GM18505 (cell line): ENCODE results near the gene MSLN.

Experiments used
- ATAC-seq: cut with Tn5 transposase; IDR thresholded peaks from one replicate; pipeline ENCODE4 v1.9.1; 2021; ENCODE audit not compliant: unreplicated experiment
- POLR2A ChIP-seq: IDR thresholded peaks from 4 replicates; pipeline ENCODE4 v1.6.1; 2011; ENCODE audit warnings: borderline replicate concordance; ENCODE audit not compliant: insufficient read depth, insufficient read length; ENCODE audit errors: extremely low read depth

The MSLN gene

DNA sequence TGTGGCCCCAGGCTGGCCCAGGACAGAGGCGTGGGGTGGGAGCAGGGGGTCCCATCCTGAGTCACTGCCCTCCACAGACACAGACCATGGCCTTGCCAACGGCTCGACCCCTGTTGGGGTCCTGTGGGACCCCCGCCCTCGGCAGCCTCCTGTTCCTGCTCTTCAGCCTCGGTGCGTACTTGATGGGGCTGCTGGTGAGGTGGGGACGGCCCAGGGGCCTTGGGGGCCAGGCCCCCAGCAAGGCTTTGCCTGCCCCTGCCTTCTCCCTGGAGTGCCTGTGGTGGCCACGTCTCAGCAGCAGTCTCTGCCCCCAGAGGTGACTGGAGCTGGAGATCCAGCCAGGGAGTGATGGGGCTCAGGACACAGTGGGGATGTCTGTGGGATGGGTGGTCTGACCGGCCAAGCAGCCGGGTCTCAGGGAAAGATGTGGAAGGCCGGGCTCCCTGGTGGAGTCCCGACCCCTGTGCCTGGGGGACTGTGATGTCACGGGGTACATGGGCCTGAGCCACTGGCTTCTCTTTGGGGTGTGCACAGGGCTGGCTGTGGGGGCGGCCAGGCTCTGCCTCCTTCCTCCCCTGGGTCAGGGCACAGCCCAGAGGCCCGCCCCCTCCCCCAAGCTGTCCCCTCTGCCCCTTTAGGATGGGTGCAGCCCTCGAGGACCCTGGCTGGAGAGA, 2.2 kb downstream of the MSLN start:
- no peak for ATAC-seq
- no peak for TF ChIP-seq POLR2A

DNA sequence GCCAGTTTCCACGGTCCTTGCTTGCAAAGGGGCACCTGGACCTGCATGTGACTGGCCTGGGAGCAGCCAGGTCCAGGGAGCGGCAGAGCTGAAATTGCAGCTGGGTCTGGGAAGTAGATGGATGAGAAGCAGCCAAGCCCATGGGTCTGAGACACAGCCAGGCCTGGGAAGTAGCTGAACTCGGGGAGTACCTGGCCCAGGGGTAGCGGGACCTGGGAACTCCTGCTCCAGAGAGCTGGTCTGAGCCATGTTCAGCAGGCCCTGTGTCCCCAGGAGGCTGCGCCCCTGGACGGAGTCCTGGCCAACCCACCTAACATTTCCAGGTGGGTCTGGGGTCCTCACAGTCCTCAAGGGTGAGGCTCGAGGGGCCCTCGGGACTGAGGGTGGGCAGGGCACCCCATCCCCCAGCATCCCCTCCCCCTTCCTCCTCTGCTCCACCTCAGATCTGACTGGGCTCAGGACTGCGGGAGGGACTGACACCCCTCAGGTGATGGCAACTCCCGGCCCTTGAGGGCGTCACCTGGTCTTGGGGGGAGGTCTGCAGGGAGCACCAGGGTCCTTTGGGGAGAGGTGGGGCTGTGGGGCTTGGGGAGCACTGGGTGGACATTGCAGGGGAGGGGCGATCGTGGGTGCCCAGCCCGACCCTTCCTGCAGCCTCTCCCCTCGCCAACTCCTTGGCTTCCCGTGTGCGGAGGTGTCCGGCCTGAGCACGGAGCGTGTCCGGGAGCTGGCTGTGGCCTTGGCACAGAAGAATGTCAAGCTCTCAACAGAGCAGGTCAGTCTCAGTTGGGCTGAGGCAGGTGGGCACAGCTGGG, 3.0 kb downstream of the MSLN start:
- ATAC-seq = no peak
- no peak for TF ChIP-seq POLR2A

DNA sequence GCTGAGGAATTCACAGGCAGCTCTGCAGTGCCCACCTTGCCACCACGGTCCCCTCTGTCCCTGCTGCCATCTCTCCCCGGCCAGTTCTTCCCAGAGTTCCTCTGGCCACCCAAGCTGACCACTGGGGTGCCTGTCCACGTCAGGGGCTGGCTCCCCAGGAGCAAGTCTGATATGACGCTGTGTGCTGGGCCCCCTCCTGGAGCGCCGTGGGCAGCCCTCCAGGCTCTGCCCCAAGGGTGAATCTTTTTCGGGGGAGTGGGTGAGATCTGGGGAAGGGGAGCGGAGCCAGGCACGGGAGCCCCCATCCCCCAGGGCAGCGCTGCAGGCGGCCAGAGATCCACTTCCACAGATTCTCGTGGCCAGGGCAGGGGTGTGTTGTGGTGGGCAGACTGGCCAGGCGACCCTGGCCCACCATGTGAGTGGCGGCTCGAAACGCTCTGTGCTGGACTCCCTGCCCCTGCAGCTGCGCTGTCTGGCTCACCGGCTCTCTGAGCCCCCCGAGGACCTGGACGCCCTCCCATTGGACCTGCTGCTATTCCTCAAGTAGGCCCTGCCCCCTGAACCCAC, 3.7 kb downstream of the MSLN start:
- no peak for ATAC-seq

DNA sequence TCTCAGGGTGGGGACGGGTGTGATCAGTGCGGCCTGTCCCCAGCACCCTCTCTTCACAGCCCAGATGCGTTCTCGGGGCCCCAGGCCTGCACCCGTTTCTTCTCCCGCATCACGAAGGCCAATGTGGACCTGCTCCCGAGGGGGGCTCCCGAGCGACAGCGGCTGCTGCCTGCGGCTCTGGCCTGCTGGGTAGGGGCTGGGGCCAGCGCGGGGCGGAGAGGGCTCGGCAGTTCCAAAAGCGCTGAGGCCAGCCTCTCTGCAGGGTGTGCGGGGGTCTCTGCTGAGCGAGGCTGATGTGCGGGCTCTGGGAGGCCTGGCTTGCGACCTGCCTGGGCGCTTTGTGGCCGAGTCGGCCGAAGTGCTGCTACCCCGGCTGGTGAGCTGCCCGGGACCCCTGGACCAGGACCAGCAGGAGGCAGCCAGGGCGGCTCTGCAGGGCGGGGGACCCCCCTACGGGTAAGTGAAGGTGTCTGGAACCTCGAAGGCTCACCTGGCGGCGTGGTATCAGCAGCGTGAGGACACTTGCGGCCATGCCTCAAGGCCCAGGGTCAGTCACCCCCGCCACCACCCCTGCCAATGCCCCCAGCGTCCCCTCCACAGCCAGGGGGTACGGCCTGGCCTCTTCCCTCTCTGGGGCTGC, 4.4 kb downstream of the MSLN start:
- no peak for ATAC-seq

More for the DNA sequence above, 3.7 kb downstream of the MSLN start:
- no peak for TF ChIP-seq POLR2A

DNA sequence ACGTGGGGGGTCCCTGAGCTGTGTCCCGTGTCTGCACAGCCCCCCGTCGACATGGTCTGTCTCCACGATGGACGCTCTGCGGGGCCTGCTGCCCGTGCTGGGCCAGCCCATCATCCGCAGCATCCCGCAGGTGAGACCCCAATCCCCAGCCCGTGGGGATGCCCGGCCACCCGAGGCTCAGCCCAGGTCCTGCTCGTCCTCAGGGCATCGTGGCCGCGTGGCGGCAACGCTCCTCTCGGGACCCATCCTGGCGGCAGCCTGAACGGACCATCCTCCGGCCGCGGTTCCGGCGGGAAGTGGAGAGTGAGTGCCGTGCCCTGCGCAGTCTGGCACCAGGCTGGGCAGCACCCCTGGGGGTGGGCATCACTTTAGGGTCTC, 4.9 kb downstream of the MSLN start:
- no peak for ATAC-seq
- no peak for TF ChIP-seq POLR2A

More for the DNA sequence above, 4.4 kb downstream of the MSLN start:
- TF ChIP-seq POLR2A = no peak

DNA sequence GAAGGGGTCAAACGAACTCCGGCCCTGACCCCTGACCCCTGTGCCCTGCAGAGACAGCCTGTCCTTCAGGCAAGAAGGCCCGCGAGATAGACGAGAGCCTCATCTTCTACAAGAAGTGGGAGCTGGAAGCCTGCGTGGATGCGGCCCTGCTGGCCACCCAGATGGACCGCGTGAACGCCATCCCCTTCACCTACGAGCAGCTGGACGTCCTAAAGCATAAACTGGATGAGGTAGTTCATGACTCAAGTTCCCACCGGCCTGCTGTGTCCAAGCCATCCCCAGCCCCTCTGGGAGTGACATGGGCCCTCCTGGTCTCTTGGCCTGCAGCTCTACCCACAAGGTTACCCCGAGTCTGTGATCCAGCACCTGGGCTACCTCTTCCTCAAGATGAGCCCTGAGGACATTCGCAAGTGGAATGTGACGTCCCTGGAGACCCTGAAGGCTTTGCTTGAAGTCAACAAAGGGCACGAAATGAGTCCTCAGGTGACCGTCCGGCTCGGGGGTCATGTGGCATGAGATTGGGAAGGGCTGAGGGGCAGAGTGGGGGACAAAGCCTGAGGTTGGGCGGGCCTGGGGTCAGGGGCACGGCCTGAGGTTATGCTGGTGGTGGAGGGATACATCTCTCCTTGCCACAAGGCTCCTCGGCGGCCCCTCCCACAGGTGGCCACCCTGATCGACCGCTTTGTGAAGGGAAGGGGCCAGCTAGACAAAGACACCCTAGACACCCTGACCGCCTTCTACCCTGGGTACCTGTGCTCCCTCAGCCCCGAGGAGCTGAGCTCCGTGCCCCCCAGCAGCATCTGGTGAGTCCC, 5.7 kb downstream of the MSLN start:
- TF ChIP-seq POLR2A = no peak
- no peak for ATAC-seq

DNA sequence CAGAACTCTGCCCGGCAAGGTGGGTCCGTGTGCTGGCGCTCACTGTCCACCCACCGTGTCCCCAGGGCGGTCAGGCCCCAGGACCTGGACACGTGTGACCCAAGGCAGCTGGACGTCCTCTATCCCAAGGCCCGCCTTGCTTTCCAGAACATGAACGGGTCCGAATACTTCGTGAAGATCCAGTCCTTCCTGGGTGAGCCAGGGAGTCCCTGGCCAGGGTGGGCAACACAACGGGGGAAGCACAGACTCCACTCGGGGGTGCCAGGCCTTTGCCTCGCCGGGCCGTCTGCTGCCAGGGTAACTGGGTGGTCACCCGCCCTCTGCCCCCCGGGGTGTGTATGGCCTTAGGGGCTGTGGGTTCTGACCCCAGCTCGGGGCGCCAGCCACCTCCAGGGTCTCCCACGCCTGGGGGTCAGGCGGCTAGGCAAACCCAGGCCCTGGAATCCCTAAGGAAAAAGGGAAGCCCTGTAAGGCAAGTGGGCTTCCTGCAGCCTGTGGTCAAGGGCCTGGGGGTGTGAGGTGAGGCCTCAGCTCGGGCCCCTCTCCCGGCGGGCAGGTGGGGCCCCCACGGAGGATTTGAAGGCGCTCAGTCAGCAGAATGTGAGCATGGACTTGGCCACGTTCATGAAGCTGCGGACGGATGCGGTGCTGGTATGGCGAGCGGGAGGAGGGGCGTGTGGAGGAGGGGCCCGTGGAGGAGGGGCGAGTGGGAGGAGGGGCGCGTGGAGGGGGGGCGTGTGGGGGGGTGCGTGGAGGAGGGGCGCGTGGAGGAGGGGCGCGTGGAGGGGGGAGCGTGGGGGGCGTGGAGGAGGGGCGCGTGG, 6.5 kb downstream of the MSLN start:
- no peak for ATAC-seq

DNA sequence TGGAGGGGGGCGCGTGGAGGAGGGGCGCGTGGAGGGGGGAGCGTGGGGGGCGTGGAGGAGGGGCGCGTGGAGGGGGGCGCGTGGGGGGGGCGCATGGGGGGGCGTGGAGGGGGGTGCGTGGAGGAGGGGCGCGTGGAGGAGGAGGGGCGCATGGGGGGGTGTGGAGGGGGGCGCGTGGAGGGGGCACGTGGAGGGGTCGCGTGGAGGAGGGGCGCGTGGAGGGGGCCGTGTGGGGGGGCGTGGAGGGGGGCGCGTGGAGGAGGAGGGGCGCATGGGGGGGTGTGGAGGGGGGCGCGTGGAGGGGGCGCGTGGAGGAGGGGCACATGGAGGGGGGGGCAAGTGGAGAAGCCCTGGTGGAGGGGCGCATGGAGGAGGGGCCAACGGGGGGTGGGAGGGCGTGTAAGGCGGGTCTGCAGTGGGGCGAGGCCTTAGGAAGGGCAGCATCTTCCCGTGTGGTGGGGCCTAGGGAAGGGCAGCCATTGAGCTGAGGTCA, 7.3 kb downstream of the MSLN start:
- TF ChIP-seq POLR2A = no peak
- ATAC-seq = no peak

More for the DNA sequence above, 6.5 kb downstream of the MSLN start:
- TF ChIP-seq POLR2A = no peak

DNA sequence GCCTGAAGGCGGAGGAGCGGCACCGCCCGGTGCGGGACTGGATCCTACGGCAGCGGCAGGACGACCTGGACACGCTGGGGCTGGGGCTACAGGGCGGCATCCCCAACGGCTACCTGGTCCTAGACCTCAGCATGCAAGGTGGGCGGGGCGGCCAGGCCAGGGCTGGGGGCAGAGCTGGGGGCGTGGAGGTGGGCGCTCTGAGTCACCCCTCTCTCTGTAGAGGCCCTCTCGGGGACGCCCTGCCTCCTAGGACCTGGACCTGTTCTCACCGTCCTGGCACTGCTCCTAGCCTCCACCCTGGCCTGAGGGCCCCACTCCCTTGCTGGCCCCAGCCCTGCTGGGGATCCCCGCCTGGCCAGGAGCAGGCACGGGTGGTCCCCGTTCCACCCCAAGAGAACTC, 7.9 kb downstream of the MSLN start:
- no peak for ATAC-seq
- no peak for TF ChIP-seq POLR2A

DNA sequence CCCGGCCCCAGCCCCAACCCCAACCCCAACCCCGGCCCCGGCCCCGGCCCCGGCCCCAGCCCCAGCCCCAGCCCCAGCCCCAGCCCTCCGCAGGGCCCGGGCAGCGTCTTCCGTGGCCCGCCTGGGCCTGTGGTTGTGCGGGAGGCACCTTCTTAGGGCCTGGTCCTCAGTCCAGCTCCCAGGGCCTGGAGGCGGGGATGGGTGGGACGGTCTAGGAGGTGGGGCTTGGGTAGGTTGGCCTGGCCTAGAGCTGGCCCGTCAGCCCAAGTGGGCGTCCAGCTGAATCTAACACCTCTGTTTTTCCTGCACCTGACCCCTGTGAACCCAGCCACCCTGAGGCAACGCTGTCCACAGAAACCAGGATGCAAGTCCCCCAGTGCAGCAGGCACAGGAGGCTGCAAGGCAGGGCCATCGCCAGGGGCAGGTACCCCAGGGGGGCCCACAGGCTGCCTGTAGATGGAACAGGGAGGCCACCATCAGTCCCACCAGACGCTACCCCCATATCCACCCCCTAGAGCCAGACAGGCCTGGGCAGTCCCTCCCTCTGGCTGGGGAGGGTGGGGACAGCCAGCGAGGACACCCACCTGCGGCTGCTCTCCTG, 8.8 kb downstream of the MSLN start:
- no peak for ATAC-seq
- no peak for TF ChIP-seq POLR2A

DNA sequence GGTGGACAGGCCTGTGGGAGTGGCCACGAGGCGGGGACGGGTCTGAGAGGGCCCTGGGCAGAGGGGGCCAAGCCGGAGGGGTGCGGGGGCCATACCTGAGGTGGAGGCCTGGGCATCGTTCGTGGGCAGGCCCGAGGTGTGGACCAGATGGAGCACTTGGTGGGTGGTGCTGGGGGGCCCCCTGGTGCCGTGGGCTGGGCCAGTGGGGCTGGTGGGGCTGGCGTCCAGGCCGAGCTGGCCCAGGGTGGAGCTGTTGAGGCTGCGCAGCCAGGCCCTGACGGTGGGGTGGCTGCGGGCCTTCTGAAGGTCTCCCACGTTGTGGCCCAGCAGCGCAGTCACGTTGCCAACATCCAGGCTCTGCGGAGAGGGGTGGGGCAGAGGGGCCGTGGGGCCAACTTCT, 9.4 kb downstream of the MSLN start:
- no peak for ATAC-seq
- TF ChIP-seq POLR2A = no peak

DNA sequence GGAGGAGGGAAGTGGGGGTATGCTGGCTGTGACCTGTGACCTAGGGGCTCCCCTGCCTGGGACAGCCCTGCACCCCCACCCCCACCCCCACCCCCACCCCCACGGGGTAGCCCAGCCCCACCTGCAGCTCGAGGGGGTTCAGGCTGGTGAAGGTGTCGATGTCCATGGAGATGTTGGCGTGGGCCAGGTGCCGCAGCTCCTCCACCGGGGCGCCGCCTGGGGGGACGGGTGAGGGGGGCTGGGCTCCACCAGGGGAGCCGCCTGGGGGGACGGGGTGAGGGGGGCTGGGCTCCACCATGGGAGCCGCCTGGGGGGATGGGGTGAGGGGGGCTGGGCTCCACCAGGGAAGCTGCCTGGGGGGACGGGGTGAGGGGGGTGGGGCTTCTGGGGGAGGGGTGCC, 9.9 kb downstream of the MSLN start:
- ATAC-seq = no peak
- TF ChIP-seq POLR2A = no peak

DNA sequence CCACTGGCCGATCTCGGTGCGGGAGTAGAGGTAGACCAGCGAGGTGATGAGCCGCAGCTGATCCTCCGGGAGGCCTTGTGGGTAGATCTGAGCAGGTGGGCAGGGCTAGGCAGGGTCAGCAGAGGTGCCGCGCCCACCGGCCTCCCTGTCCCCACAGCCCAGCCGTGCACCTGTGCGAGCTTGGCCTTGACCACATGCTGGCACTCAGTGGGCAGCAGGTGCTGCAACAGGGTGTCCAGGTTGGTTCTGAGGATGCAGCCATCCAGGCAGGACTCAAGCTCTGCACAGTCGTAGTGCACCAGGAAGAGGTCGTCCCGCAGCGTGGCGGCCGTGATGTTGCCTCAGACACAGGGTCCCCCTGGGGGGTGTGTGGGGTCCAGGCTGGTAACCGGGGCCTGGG, 12.4 kb downstream of the MSLN start:
- no peak for ATAC-seq

More for the DNA sequence above, 12.4 kb downstream of the MSLN start:
- no peak for TF ChIP-seq POLR2A
